ENCODE measurements around the gene ACOXL.

GRCh38 chr2:111029181-111029927 lies 297.0 kb downstream of the ACOXL start:
- no peak for TF ChIP-seq ZBTB26 (tag by site-specific recombination; optimal IDR thresholded peaks at IDR 0.05)
- TF ChIP-seq ZNF530 (tag by site-specific recombination; IDR thresholded peaks at IDR 0.05; ENCODE audit: low read depth), result no peak

All from HEK293 (cell line).